Stimulated activated CD8-positive, alpha-beta memory T cell treated with anti-CD3 and anti-CD28 coated beads, Interleukin-15, amount 100 ng/mL, for 4 hours (primary cell): ENCODE data around the gene MYH8.

Experiments used
- DNase-seq, 2 donors: peaks; one replicate each; pipeline ENCODE4 v3.0.0-alpha.2; 2020; ENCODE audit warnings: low read depth in 2 of 2

Gene MYH8

GRCh38 chr17:10384175-10384574, 37.6 kb downstream of the MYH8 start:
- no peak for DNase-seq

- no peak for DNase-seq
These were observed 40.9 kb downstream of the MYH8 start for GRCh38 chr17:10380631-10381408.

- no peak for DNase-seq
These were observed 48.8 kb downstream of the MYH8 start, which contains the start of gene MYH13 for GRCh38 chr17:10372906-10373305. Gene MYH13, minus strand, starts transcription at chr17:10373006. Its CDS starts 8,476 bp downstream, at chr17:10364530.

- DNase-seq: no peak
These were observed 51.6 kb downstream of the MYH8 start for GRCh38 chr17:10370016-10370608.

DNA sequence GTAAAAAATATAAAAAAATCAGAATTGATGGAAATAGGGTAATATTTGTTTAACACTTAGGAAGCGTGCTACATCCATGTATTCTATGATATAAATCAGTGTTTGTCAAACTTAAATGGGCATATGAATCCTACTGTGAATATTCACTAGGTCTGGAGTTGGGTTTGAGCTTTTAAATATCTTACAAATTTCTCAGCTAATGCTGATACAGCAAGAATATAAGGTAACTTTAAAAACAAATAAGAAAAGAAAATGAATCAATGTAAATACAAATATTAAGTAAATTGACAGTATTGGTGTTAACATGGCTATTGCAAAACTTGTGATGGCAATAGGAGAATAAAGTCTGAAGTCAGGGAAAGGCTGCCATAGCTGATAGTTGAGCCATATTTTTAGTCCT, 52.5 kb downstream of the MYH8 start:
- no peak for DNase-seq

DNA sequence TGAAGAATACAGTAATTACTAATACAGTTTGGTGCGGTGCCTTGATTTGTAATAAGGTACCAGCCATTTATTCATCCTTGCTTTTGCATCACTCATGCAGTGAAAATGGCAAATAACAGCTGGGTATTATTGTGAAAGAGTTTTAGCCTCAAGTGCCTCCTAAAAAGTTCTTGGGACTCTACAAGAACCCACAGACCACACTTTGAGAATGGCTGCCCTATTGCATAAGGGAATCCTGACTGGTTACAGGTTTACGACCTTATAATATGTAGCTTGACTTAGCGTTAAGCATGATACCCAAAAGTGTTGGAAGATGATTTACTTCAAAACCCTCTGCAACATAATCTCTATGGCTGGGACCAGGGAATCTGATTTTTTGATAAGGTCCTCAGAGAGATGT, 53.2 kb downstream of the MYH8 start:
- no peak for DNase-seq

DNA sequence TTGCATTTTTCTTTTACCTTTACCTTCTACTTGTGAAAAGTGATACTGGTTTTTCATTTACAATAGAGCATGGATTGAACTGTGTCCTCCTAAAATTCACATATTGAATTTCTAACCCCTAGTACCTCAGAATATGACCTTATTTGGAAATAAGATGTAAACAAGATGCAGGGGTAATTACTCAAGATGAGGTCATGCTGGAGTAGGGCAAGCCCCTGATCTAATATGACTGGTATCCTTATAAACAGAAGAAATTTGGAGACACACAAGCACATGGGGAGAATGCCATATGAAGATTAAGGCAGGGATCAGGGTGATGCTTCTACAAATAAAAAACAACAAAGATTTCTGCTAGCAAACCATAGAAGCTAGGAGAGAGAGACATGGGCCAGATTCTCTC, 61.2 kb downstream of the MYH8 start:
- no peak for DNase-seq

GRCh38 chr17:10357768-10358167, 64.0 kb downstream of the MYH8 start:
- no peak for DNase-seq

GRCh38 chr17:10354651-10355050, 67.1 kb downstream of the MYH8 start:
- no peak for DNase-seq

DNA sequence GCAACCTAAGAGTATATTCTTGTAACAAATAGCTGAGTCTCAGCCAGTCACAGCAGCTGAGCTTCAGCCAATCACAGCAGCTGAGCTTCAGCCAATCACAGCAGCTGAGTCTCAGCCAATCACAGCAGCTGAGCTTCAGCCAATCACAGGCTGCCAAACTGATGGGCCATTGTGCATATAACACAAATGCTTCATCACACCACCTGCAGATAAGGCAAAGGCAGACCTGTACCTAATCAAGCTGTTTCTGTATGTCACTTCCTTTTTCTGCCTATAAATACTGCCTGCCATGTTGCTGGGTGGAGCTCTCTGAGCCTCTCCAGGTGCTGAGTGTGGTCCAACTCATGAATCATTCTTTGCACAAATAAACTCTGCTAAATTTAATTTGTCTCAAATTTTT, 68.9 kb downstream of the MYH8 start:
- DNase-seq: no peak

DNA sequence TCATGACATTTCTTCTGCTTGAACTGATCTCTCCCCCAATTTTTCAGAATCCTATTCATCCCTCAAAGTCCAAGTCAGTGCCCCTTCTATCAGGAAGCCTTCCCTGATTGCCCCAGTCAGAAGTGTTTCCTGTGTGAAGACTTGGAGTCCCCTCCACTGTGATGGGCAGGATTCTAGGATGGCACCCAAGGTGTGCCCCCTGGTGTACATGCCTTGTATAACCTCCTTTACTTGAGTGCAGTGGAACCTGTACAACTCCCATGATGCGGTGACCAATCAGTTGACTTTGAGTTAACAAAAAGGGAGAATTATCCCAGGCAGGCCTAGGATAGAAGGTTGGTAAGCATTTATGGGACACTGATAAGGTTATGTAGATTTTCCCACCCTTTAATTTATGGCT, 72.3 kb downstream of the MYH8 start:
- no peak for DNase-seq

DNA sequence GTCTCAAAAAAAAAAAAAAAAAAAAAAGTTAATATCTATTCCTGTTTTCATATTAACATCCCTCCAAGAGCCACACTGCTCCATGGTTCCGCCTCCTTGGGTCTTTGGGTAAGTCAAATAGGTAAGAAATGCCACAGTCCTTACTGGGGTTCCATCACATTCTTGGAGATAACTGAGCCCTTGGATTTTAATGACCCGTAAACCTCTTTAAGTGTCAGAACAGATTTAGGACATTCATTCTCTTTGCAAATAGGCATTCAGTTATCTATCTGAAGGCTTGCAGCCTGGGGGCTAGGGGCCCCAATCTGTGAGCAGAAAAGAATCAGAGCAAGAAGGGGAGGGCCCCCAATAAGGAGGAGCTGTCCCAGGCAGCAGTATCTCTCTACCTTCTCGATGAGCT, 76.9 kb downstream of the MYH8 start:
- DNase-seq: no peak
